Measurements from ENCODE around the gene OR10X1. TPM values are rescaled to one million over a fixed set of nuclear protein-coding genes. Genes with fewer than 3 reads are reported as not detected.

Gene OR10X1
- total RNA-seq: not detected
- not detected for polyA plus RNA-seq (2013, experiment 1 of 2)
- polyA plus RNA-seq (2013, experiment 2 of 2): not detected
- long read RNA-seq, experiment 1: 0 reads
- long read RNA-seq, experiment 2: 0 reads
- long read RNA-seq, experiment 3: 0 reads
- long read RNA-seq, experiment 4: 0 reads

GRCh38 chr1:158579733-158580132 lies at the start of gene OR10X1:
OR10X1 (minus strand) TSS chr1:158579899; CDS start chr1:158579899, 0 bp downstream.
- H3K27me3 Mint-ChIP-seq (ENCODE audit: insufficient read depth): no peaks in the 10 kb centered on the region

GRCh38 chr1:158613764-158614163 lies 34.1 kb upstream of the OR10X1 start:
- Mint-ChIP-seq H3K4me3 (no peak overlapping the region), H3K9me3 (no peaks in the 10 kb centered on the region), H3K27me3 (ENCODE audit: insufficient read depth) (peaks cover 6% of the 10 kb centered on the region), H3K4me1 (no peaks in the 10 kb centered on the region), H3K27ac (no peak overlapping the region), H3K36me3 (ENCODE audit: low read depth) (no peaks in the 10 kb centered on the region)
- Histone ChIP-seq H3K4me3 (ENCODE audit: low read length) (no peak overlapping the region), H3K9me3 (ENCODE audit: control insufficient read depth, low read length) (no peaks in the 10 kb centered on the region), H3K9ac (ENCODE audit: extremely low read depth, low read length, poor library complexity, severe bottlenecking) (no peak overlapping the region), H3K27me3 (ENCODE audit: control insufficient read depth, insufficient read depth, low read length, poor library complexity, severe bottlenecking) (no peaks in the 10 kb centered on the region), H3K27ac (ENCODE audit: low read depth, low read length) (no peak overlapping the region), H3K4me1 (ENCODE audit: control insufficient read depth, insufficient read depth, low read length) (no peaks in the 10 kb centered on the region), H3K36me3 (ENCODE audit: control insufficient read depth, insufficient read depth, low read length) (no peaks in the 10 kb centered on the region)
- no peak for TF ChIP-seq CTCF (conservative IDR thresholded peaks at IDR 0.05)
- WGBS, 2 experiments (ENCODE audit: insufficient coverage in 1 of 2, insufficient read length in 1 of 2): 92 to 93% methylated on average over 1 to 3 of the region's 3 CpGs
- DNase-seq: no peak

More at GRCh38 chr1:158579733-158580132, at the start of gene OR10X1:
- no peaks in the 10 kb centered on the region for H3K27me3 ChIP-seq (ENCODE audit: control insufficient read depth, insufficient read depth, low read length, poor library complexity, severe bottlenecking)
- Mint-ChIP-seq H3K4me1 (no peaks in the 10 kb centered on the region), H3K4me3 (no peak within 1 kb of the TSS), H3K27ac (no peak within 1 kb of the TSS), H3K9me3 (no peaks in the 10 kb centered on the region), H3K36me3 (ENCODE audit: low read depth) (no peaks in the 10 kb centered on the region)
- H3K27ac ChIP-seq (ENCODE audit: low read depth, low read length): no peak within 1 kb of the TSS
- TF ChIP-seq CTCF (conservative IDR thresholded peaks at IDR 0.05): no peak
- H3K4me3 ChIP-seq (ENCODE audit: low read length): no peak within 1 kb of the TSS
- H3K36me3 ChIP-seq (ENCODE audit: control insufficient read depth, insufficient read depth, low read length): no peaks in the 10 kb centered on the region
- H3K4me1 ChIP-seq (ENCODE audit: control insufficient read depth, insufficient read depth, low read length): no peaks in the 10 kb centered on the region
- no peak for DNase-seq
- no peak within 1 kb of the TSS for H3K9ac ChIP-seq (ENCODE audit: extremely low read depth, low read length, poor library complexity, severe bottlenecking)
- H3K9me3 ChIP-seq (ENCODE audit: control insufficient read depth, low read length): no peaks in the 10 kb centered on the region
- 94% methylated on average over 1 of the region's 1 CpG; no CpG with 5 or more reads in 1 of the 2 experiments for WGBS, 2 experiments (ENCODE audit: insufficient coverage in 1 of 2, insufficient read length in 1 of 2)

- Mint-ChIP-seq H3K36me3 (ENCODE audit: low read depth) (no peaks in the 10 kb centered on the region), H3K27me3 (ENCODE audit: insufficient read depth) (peaks cover 5% of the 10 kb centered on the region), H3K4me3 (no peak overlapping the region), H3K4me1 (peaks cover 2% of the 10 kb centered on the region), H3K9me3 (no peaks in the 10 kb centered on the region), H3K27ac (no peak overlapping the region)
- no peak for DNase-seq
- Histone ChIP-seq H3K36me3 (ENCODE audit: control insufficient read depth, insufficient read depth, low read length) (no peaks in the 10 kb centered on the region), H3K27ac (ENCODE audit: low read depth, low read length) (no peak overlapping the region), H3K27me3 (ENCODE audit: control insufficient read depth, insufficient read depth, low read length, poor library complexity, severe bottlenecking) (no peaks in the 10 kb centered on the region), H3K9ac (ENCODE audit: extremely low read depth, low read length, poor library complexity, severe bottlenecking) (no peak overlapping the region), H3K4me3 (ENCODE audit: low read length) (no peak overlapping the region), H3K9me3 (ENCODE audit: control insufficient read depth, low read length) (no peaks in the 10 kb centered on the region), H3K4me1 (ENCODE audit: control insufficient read depth, insufficient read depth, low read length) (peaks cover 3% of the 10 kb centered on the region)
- TF ChIP-seq CTCF (conservative IDR thresholded peaks at IDR 0.05): no peak
- WGBS, 2 experiments (ENCODE audit: insufficient coverage in 1 of 2, insufficient read length in 1 of 2): 88 to 92% methylated on average over 2 to 3 of the region's 3 CpGs
Measured at GRCh38 chr1:158611916-158612315, 32.2 kb upstream of the OR10X1 start.
